NCI-H2107 treated with DMSO at 0.1 percent for 48 hours (cell line): ENCODE results near the gene MAPKAP1.
"Not testable (repeated sequence)": the region's sequence is repeated elsewhere in the genome, so short reads cannot be mapped to it uniquely, and the experiment has no call there.

Experiments
- DNase-seq: peaks from one replicate; lab custom pipeline; 2025; ENCODE audit not compliant: unreplicated experiment; lab: John Stamatoyannopoulos, UW

Gene MAPKAP1

DNA sequence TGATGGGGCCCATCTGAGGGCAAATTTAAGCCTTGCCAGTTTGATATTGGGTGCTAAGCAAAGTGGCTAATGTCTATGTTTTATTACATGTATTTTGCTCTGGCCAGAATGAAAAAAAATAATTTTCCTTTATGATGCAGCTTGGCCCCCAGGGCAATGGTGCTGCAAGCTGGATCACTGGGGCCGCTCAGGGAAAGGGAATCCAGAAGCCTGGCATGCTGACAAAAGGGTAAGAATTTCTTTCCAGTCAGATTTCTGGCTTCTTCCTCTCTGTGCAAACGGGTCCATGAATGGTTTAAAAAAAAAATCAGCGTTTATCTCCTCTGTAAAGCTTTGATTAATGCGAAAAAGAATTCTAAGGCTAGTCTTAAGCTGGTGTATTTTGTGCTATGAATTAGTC lies 138.4 kb downstream of the MAPKAP1 start:
- no peak for DNase-seq

GRCh38 chr9:125566051-125566450 lies 141.0 kb downstream of the MAPKAP1 start:
- DNase-seq = not testable (repeated sequence)

GRCh38 chr9:125565126-125565525 lies 141.9 kb downstream of the MAPKAP1 start:
- DNase-seq = no peak

GRCh38 chr9:125564631-125565030 lies 142.4 kb downstream of the MAPKAP1 start:
- no peak for DNase-seq

DNA sequence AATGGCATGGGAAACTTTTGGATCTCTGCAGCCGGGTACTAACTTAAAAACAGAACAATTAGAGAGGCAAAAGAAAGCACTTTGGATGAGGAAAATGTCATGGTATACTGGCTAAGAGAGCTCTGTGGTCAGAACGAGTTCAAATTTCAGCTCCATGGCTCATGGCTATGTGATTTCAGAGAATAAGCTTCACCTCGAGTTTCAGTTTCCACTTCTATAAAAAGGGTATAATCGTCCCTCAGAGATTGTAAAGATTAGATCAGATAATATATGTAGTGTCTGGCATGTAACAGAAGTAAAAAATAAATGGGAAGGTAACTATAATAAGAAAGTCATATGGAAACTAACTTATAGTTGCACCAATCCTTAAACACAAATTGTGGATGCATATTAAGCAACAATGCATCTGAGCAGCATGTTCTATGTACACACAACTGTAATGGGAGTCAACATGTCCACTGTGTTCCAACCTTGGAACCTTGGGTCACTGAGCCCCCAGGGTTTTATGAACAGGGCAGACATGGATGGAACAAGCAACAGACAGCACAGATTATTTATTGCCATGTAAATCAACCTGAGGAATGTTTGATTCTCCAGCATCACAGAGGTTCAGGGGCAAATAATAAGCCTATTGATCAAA lies 145.4 kb downstream of the MAPKAP1 start:
- peak; percentile 40 for DNase-seq

DNA sequence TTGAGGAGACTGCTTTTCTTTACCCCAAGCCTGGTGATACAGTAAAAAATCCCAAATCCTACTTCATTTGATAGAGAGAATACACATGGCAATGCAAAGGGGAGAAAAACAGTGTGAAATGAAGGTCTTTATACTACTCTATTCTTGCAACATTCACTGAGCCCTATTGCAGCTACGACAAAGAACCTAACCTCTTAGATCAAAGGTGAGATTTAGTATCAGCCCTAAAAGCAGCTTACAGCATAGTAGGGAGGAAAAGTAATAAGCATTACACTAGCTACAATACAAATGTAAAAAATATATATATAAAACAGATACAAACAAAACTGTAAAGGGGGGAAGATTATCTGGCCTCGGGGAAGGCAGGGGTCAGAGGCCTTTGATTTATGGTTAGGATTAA lies 147.1 kb downstream of the MAPKAP1 start:
- DNase-seq = no peak

DNA sequence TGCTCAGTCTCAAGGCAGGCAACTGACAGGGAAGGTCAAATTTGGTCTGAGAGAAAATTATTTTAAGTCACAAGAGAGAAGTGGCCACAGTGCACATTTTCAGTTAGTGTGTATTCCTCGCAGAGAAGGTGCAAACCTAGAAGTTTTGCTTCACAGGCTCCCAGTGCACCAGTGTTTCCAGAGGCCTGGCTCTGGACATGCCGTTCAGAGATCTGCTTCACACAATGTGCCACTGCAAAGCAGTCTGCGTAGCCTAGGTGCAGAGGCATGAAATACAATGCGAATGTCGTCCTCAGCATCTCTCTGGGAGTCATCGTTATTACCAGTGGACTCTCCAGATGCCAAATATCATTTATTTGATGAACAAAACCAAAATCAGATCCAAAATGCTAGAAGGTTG lies 147.8 kb downstream of the MAPKAP1 start:
- no peak for DNase-seq

- DNase-seq = peak; percentile 65
Measured at GRCh38 chr9:125558453-125559092, 148.4 kb downstream of the MAPKAP1 start.

- DNase-seq = no peak
Measured at GRCh38 chr9:125556046-125556721, 150.8 kb downstream of the MAPKAP1 start.

DNA sequence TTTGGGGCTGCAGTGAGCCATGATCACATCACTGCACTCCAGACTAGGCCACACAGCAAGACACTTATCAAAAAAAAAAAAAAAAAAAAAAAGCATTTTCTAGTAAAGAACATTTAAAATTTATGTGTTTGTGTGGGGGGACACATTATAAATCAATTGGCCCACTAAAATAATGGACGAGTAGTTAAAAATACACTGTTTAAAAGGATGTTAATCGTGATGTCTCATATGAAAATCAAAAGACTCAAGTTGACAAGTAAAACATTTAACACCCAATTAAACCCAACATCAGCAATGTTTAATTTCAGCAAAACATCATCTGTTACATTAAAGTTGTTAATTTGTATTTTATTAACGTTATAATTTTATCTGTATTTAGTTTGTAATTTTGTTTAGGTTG lies 152.3 kb downstream of the MAPKAP1 start:
- DNase-seq = no peak

DNA sequence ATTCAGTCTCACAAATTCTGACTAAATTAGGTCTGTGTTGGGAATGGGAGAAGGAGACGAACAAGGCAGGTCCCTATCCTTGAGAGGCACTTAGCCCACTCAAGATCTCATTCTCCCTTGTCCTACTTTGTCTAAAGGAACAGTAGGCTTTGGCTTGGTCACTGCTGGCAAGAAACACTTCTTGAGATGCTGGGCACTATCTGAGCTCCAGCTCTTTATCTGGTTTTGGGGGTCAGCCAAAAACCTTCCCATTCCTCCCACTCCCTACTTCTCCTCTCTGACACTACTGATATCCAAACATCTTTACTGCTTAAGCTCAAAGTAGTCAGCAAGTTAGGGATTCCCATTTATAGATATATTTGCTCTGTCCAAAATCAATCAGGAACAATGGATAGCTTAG lies 155.2 kb downstream of the MAPKAP1 start:
- DNase-seq = no peak

- no peak for DNase-seq
Measured at GRCh38 chr9:125549891-125550885, 156.8 kb downstream of the MAPKAP1 start.

- DNase-seq = no peak
Measured at GRCh38 chr9:125549465-125549871, 157.5 kb downstream of the MAPKAP1 start.

GRCh38 chr9:125549039-125549438 lies 158.0 kb downstream of the MAPKAP1 start:
- DNase-seq = no peak

DNA sequence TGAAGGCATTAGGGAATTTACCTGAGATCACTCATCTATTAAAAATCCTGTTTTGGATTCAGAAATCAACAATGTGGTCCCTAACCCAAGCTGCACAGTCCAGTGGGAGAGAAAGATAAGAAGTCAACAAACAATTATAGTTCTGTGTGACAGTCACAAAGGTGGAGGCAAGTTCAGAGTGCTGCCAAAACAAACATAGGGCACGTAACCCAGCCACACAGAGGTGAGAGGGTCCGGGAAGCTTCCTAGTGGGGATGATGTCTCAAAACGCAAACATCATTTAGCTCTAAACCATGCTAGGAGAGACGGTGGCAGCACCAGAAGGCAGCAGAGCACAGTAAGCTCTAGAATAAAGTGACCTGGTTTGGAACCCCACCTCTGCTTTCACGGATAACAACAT lies 158.9 kb downstream of the MAPKAP1 start:
- DNase-seq = no peak

- no peak for DNase-seq
Measured at GRCh38 chr9:125547368-125547767, 159.6 kb downstream of the MAPKAP1 start.

GRCh38 chr9:125545845-125546244 lies 161.2 kb downstream of the MAPKAP1 start:
- no peak for DNase-seq

DNA sequence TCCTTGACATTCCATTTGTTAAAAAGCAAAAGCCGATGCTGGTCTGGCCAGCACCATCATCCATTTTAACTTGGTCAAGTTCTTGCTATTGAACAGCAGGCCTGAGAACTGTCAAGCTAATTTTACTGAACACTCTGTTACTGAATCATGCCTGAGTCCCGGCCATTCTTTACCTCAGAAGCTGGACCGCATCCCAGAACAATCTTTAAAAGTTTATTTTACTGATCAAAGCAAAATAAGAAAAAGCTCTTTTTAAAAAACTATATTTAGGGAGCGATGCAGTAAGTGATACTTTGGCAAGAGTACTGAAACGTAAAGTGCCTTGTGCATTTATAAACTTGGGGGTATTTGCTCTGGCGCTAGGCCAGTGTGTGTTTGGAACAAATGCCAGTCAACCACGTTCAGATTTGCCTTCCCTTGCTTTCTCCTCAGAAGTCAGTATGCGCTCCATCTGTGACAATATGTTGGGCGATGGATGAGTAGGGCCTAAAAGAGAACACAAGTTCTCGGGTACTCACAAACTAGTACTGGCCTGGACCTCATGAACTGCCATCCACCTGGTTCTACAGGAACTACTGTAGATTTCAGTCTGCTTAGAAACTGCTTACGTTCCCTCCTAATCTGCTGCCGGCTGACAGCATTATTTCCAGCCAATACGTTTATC lies 161.9 kb downstream of the MAPKAP1 start:
- no peak for DNase-seq

GRCh38 chr9:125544484-125544883 lies 162.5 kb downstream of the MAPKAP1 start:
- DNase-seq = no peak

- DNase-seq = peak; percentile 23
Measured at GRCh38 chr9:125541840-125542243, 165.2 kb downstream of the MAPKAP1 start.

GRCh38 chr9:125540497-125540896 lies 166.5 kb downstream of the MAPKAP1 start:
- DNase-seq = no peak
